Mammary epithelial cell (primary cell): ENCODE measurements around the gene DTWD2.

Experiments used
- CTCF ChIP-seq, 2 donors: IDR thresholded peaks in 1 of 2; conservative IDR thresholded peaks in 1 of 2; 2 replicates each; pipeline ENCODE4 v1.5.1; 2011 to 2012; ENCODE audit warnings: inconsistent platforms in 2 of 2, low read length in 2 of 2, mild to moderate bottlenecking in 2 of 2, control low read depth in 1 of 2, low read depth in 1 of 2; ENCODE audit not compliant: insufficient read depth in 1 of 2; ENCODE audit errors: extremely low read depth in 1 of 2
- EZH2 ChIP-seq: IDR thresholded peaks from 2 replicates; pipeline ENCODE4 v1.6.1; 2012; ENCODE audit warnings: low read length, inconsistent platforms, borderline replicate concordance

- no peak for TF ChIP-seq CTCF (conservative IDR thresholded peaks at IDR 0.05 in 1 of 2, IDR thresholded peaks at IDR 0.05 in 1 of 2; ENCODE audit: extremely low read depth in 1 of 2, insufficient read depth in 1 of 2, low read depth in 1 of 2, low read length in 2 of 2)
- TF ChIP-seq EZH2: no peak
These were observed 54.6 kb downstream of the DTWD2 start for GRCh38 chr5:118933703-118934102.
